Measurements from ENCODE around the gene THAP2. TPM values are rescaled to one million over a fixed set of nuclear protein-coding genes. Genes with fewer than 3 reads are reported as not detected.

Gene THAP2
- total RNA-seq = 4.9 TPM
- long read RNA-seq, full-length matches to known transcripts = 8 of 9 reads
- long read RNA-seq, partial matches to known transcripts = 0 of 9 reads
- long read RNA-seq, other reads (novel, unspliced or antisense) = 1 of 9 reads

DNA sequence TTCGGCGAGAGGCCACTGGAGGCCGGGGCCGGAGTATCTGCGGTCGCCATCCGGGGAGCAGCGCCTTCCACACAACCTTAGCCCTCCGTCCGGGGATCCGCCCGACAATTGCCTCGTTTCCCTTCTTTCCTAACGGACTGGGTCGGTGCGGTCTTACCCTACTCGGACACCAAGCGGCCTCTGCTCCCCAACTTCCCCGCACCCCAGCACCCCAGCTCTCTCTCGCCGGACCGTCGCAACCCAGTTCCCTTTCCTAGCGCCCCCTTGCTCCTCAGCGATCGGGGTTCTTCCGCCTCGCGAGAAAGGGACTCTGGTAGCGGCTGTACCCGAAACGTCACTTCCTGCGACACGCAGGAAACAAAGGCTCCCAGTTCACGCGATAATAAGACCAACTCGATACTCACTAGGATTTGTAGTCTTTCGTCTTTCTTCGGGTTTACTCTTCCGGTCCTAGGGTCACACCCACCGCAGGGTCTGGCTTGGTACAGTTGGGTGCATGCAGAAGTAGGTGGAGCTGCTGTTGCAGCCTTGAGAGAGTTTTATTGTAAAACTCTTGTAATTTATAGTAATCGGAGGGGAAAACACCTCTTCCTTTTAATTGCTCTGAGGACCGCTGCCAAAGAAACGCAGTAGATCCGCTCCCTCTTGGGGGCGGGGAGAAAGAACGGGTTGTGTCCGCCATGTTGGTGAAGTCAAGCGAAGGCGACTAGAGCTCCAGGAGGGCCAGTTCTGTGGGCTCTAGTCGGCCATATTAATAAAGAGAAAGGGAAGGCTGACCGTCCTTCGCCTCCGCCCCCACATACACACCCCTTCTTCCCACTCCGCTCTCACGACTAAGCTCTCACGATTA is at the start of gene THAP2, which contains the start of gene ZFC3H1:
TSS of gene THAP2 (plus strand) at position 741 of the 850 bp plus-strand sequence. CDS start 209 bp downstream, outside the sequence.
TSS of gene ZFC3H1 (minus strand) at position 288 of the 850 bp plus-strand sequence. CDS start at position 50, 238 bp downstream.
- Histone ChIP-seq H3K4me3 (peak within 1 kb of the TSS; percentile 92), H3K27me3 (no peaks in the 10 kb centered on the region), H3K27ac (peak within 1 kb of the TSS; percentile 96), H3K9me3 (no peaks in the 10 kb centered on the region), H3K36me3 (peaks cover 17% of the 10 kb centered on the region), H3K4me1 (peaks cover 26% of the 10 kb centered on the region)
- peak; percentile 94 for DNase-seq
- peak; percentile 94 for ATAC-seq
- peak; percentile 22 for TF ChIP-seq CTCF (IDR thresholded peaks at IDR 0.05)
- intact Hi-C loops (cut with DNase I) = no loop called here

DNA sequence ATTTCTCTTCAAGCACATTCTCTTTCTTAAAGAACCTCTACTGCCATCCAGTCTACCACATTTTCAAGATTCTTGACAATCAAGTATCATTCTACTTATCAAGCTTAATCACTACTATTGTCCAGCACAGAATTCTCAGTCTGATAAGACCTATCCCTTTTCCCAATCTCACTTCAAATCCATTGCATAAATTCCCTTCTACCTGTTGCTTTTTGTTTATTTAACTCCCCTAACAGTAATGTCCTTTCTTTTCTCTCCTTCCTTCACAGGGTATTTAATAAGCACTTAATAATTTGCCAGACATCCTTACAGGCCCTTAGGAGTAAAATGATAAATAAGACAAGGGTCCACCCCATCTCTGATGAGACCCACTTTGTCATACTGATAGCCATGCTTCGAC is 42.2 kb upstream of the THAP2 start:
- no peak overlapping the region for H3K27ac ChIP-seq
- DNase-seq (no peak), ATAC-seq (no peak)
- H3K4me3 ChIP-seq = no peak overlapping the region
- intact Hi-C loops (cut with DNase I) = no loop called here
- H3K36me3 ChIP-seq = peaks cover 100% of the 10 kb centered on the region
- no peaks in the 10 kb centered on the region for H3K4me1 ChIP-seq
- no peak for TF ChIP-seq CTCF (IDR thresholded peaks at IDR 0.05)
- H3K27me3 ChIP-seq = no peaks in the 10 kb centered on the region
- no peaks in the 10 kb centered on the region for H3K9me3 ChIP-seq

GRCh38 chr12:71625476-71625875 is 38.6 kb upstream of the THAP2 start:
- Histone ChIP-seq H3K4me3 (no peak overlapping the region), H3K4me1 (no peaks in the 10 kb centered on the region), H3K27me3 (no peaks in the 10 kb centered on the region), H3K27ac (no peak overlapping the region), H3K9me3 (no peaks in the 10 kb centered on the region), H3K36me3 (peaks cover 99% of the 10 kb centered on the region)
- no peak for DNase-seq
- intact Hi-C loops (cut with DNase I) = no loop called here
- ATAC-seq = no peak
- TF ChIP-seq CTCF (IDR thresholded peaks at IDR 0.05) = no peak

- no peaks in the 10 kb centered on the region for H3K27me3 ChIP-seq
- peaks cover 99% of the 10 kb centered on the region for H3K36me3 ChIP-seq
- ATAC-seq = peak; percentile 20
- no peak for TF ChIP-seq CTCF (IDR thresholded peaks at IDR 0.05)
- H3K4me3 ChIP-seq = no peak overlapping the region
- H3K4me1 ChIP-seq = no peaks in the 10 kb centered on the region
- no peaks in the 10 kb centered on the region for H3K9me3 ChIP-seq
- no peak overlapping the region for H3K27ac ChIP-seq
- DNase-seq = no peak
- intact Hi-C loops (cut with DNase I) = no loop called here
Observed at GRCh38 chr12:71626098-71626497, 38.0 kb upstream of the THAP2 start.

GRCh38 chr12:71626768-71627167 is 37.3 kb upstream of the THAP2 start:
- H3K4me1 ChIP-seq = no peaks in the 10 kb centered on the region
- no peak overlapping the region for H3K27ac ChIP-seq
- H3K4me3 ChIP-seq = no peak overlapping the region
- peaks cover 99% of the 10 kb centered on the region for H3K36me3 ChIP-seq
- no peak for DNase-seq
- no peak for ATAC-seq
- intact Hi-C loops (cut with DNase I) = no loop called here
- H3K27me3 ChIP-seq = no peaks in the 10 kb centered on the region
- H3K9me3 ChIP-seq = no peaks in the 10 kb centered on the region
- TF ChIP-seq CTCF (IDR thresholded peaks at IDR 0.05) = no peak

All from upper lobe of right lung (tissue), 1 donor.